GM10266 (cell line): ENCODE results near the gene DOK7.

Source experiments
- DNase-seq: peaks from one replicate; pipeline ENCODE4 v3.0.0; 2012; ENCODE audit errors: extremely low spot score
- TF ChIP-seq, protein P1 (sequence below): IDR thresholded peaks from 2 replicates; pipeline ENCODE4 v1.5.1; 2012; ENCODE audit warnings: mild to moderate bottlenecking, low read depth; ENCODE audit not compliant: control insufficient read depth, insufficient read depth; ENCODE audit errors: missing control alignments

The DOK7 gene

DNA sequence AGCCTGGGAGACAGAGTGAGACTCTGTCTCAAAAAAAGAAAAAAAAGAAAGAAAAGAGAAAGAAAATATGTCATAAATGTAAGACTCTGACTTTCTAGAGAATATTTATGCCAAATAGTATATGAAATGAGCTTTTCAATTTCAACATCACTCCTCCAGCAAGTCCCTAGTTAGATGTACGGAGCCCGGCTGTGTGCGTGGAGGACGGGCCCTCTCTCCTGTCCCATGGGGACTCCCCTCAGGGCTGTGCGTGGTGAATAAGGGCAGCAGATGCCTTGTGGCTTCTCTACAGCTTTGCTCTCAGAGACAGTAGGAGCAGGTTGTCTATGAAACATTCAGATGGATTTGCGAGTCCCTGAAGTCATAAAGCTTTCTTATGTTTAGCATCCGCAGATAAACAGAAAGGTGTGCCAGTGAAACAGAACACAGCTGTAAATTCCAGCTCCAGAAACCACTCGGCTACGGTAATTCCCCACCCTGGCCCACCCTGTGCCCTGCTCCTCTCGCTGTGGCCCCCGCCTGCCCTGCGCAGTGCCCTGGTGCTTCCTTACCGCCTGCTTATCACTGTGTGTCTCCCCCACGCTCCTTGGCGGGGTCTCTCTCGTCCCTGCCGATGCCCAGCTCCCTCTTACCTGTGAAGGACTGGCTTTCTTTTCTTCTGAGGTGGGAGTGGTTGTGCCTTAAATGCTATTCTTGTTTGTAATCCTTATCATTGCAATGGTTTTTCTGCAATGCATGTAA, 35.2 kb upstream of the DOK7 start:
- TF ChIP-seq, protein P1, sequence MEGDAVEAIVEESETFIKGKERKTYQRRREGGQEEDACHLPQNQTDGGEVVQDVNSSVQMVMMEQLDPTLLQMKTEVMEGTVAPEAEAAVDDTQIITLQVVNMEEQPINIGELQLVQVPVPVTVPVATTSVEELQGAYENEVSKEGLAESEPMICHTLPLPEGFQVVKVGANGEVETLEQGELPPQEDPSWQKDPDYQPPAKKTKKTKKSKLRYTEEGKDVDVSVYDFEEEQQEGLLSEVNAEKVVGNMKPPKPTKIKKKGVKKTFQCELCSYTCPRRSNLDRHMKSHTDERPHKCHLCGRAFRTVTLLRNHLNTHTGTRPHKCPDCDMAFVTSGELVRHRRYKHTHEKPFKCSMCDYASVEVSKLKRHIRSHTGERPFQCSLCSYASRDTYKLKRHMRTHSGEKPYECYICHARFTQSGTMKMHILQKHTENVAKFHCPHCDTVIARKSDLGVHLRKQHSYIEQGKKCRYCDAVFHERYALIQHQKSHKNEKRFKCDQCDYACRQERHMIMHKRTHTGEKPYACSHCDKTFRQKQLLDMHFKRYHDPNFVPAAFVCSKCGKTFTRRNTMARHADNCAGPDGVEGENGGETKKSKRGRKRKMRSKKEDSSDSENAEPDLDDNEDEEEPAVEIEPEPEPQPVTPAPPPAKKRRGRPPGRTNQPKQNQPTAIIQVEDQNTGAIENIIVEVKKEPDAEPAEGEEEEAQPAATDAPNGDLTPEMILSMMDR: no peak
- no peak for DNase-seq

DNA sequence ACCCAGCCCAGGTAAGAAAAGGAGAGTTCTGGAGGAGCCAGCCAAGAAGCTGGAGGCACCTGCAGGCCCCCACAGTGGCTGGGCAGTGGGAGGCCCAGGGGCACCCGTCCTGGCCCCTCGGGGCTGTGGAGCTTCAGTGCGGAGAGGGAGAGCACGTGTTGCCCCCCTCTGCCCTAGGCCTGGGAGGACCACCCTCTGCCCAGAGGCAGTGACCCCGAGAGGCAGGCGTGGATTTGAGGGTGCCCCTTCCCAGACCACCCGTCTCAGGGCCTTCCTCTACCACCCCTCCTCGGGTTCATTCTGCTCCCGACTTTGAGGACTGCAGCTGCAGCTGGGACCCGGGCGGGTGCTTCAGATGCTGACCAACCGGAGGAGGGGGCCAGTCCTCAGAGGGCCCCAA, 33.5 kb upstream of the DOK7 start:
- TF ChIP-seq, protein P1: no peak
- DNase-seq: no peak

DNA sequence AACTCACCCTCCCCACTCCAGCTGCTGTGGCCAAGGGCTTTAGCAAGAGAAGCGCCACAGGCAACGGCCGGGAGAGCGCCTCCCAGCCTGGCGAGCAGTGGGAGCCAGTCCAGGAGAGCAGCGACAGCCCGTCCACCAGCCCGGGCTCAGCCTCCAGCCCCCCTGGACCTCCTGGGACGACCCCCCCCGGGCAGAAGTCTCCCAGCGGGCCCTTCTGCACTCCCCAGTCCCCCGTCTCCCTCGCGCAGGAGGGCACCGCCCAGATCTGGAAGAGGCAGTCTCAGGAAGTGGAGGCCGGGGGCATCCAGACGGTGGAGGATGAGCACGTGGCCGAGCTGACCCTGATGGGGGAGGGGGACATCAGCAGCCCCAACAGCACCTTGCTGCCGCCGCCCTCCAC, 32.6 kb upstream of the DOK7 start:
- DNase-seq: no peak
- TF ChIP-seq, protein P1: no peak

DNA sequence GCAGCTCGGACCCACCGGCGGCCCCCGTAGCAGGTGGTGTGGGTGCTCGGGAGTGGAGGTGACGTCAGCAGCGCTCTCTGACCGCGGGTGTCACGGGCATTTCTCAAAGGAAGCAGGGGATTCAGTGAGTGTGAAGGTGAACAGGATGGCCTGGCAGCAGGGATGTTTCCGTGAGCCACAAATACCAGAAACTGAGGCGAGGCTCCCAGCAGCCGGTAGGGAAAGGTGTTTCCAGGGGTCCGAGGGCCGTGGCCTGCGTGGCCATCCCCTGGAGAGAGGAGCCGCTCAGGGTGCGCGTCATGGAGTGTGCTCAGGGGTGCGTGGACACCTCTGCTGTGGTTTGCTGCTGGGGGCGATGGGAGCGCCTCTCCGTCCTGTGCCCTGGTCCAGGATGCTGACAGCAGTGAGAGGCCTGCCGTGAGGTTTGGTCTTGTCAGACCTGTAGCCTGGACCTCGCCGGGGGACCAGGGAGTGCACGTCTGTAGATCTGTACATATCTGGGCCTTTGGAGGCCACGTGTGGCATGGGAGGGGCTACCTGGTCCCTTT, 31.6 kb upstream of the DOK7 start:
- TF ChIP-seq, protein P1: no peak
- DNase-seq: no peak

DNA sequence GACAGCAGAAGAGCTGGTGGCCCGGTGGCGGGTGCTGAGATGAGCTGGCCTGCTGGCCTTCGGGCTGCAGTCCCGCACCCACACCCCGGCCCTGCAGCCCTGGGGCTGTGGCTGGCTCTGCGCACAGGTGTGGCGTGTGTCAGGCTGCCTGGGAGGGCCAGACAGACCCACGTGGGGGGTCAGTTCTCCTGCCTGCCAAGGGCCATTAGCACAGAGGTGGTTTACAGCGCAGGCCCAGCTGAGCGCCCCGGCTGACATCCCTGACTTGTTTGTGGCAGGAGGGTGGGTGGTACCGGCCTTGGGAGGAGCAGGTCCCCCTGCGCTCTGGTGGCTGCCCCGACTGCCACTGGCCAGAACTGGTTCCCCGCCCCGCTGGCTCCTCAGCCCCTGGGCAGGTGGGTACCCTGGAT, 30.7 kb upstream of the DOK7 start:
- TF ChIP-seq, protein P1: no peak
- no peak for DNase-seq

DNA sequence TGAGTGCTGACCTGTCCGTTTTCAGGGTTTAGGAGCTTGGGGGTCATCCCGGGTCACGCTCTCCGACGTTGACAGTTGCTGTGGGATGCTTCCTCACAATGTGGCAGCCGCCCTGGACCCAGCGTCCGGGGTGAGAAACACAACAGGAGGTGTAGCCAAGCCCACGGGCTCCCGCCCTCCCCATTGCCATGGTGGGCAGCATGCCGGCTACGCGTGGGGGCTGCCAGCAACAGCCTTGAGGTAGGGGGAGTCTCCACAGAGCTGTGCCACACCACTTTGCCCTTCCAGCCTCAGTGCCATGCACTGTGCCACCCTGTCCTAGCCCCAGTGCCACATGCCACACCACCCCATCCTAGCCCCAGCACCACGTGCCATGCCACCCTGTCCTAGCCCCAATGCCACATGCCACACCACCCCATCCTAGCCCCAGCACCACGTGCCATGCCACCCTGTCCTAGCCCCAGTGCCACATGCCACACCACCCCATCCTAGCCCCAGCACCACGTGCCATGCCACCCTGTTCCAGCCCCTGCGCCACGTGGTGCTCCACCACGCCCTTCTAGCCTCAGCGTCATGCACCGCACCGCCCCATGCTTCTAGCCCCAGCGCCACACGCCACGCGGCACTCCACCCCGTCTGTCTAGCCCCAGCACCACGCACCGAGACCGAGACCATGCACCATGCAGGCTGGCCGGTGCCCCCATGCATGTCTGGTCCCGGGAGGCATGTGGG, 29.8 kb upstream of the DOK7 start:
- TF ChIP-seq, protein P1: no peak
- DNase-seq: no peak
